H9 (cell line): Measurements from ENCODE around the gene HSPA2. TPM values are rescaled to one million over a fixed set of nuclear protein-coding genes. Genes with fewer than 3 reads are reported as not detected.

ENCODE experiments used
- DNase-seq: peaks from one replicate; pipeline ENCODE4 v3.0.0-alpha.2; 2017
- H2AFZ ChIP-seq: one replicate; pipeline ENCODE4 v1.6.1; 2013; ENCODE audit warnings: mild to moderate bottlenecking, low read length, control low read depth, moderate library complexity
- H2AK5ac ChIP-seq: 2 replicates; pipeline ENCODE4 v1.6.1; 2013; ENCODE audit warnings: low read length, control low read depth, mixed read lengths; ENCODE audit not compliant: insufficient read length
- H2BK120ac ChIP-seq: one replicate; pipeline ENCODE4 v1.6.1; 2013; ENCODE audit warnings: low read depth, mild to moderate bottlenecking, low read length, control low read depth, inconsistent platforms; ENCODE audit not compliant: poor library complexity, severe bottlenecking
- H2BK12ac ChIP-seq: 2 replicates; pipeline ENCODE4 v1.6.1; 2013; ENCODE audit warnings: low read length, control low read depth, mixed read lengths, low read depth; ENCODE audit not compliant: insufficient read length
- H2BK15ac ChIP-seq: 2 replicates; pipeline ENCODE4 v1.6.1; 2013; ENCODE audit warnings: low read depth, low read length, control low read depth
- H2BK20ac ChIP-seq: one replicate; pipeline ENCODE4 v1.6.1; 2013; ENCODE audit warnings: low read depth, mild to moderate bottlenecking, low read length, control low read depth, inconsistent platforms; ENCODE audit not compliant: poor library complexity, severe bottlenecking
- H2BK5ac ChIP-seq: 2 replicates; pipeline ENCODE4 v1.6.1; 2013; ENCODE audit warnings: low read length, control low read depth, mixed read lengths; ENCODE audit not compliant: insufficient read length
- H3K14ac ChIP-seq: 2 replicates; pipeline ENCODE4 v1.6.1; 2013; ENCODE audit warnings: low read length, control low read depth; ENCODE audit not compliant: insufficient read depth
- H3K18ac ChIP-seq: 2 replicates; pipeline ENCODE4 v1.6.1; 2013; ENCODE audit warnings: low read depth, mild to moderate bottlenecking, mixed read lengths, low read length, control low read depth; ENCODE audit not compliant: insufficient read length
- H3K23ac ChIP-seq: 2 replicates; pipeline ENCODE4 v1.6.1; 2013; ENCODE audit warnings: low read length, control low read depth, mixed read lengths, low read depth; ENCODE audit not compliant: insufficient read length
- H3K23me2 ChIP-seq: 2 replicates; pipeline ENCODE4 v1.6.1; 2013; ENCODE audit warnings: low read depth, mild to moderate bottlenecking, mixed read lengths, low read length, control low read depth; ENCODE audit not compliant: insufficient read length, poor library complexity, severe bottlenecking
- H3K27ac ChIP-seq: 2 replicates; pipeline ENCODE4 v1.5.1; 2013; ENCODE audit warnings: low read length, control low read depth, mixed read lengths, low read depth; ENCODE audit not compliant: insufficient read length
- H3K27me3 ChIP-seq: 2 replicates; pipeline ENCODE4 v1.6.1; 2013; ENCODE audit warnings: low read length, control low read depth, inconsistent platforms; ENCODE audit not compliant: insufficient read depth
- H3K4ac ChIP-seq: 2 replicates; pipeline ENCODE4 v1.6.1; 2013; ENCODE audit warnings: low read depth, mild to moderate bottlenecking, control low read depth, inconsistent platforms, low read length, moderate library complexity
- H3K4me1 ChIP-seq: 2 replicates; pipeline ENCODE4 v1.6.1; 2013; ENCODE audit warnings: low read length, control low read depth, inconsistent platforms; ENCODE audit not compliant: insufficient read depth
- H3K4me2 ChIP-seq: 2 replicates; pipeline ENCODE4 v1.6.1; 2013; ENCODE audit warnings: low read length, control low read depth, mixed read lengths; ENCODE audit not compliant: insufficient read length, insufficient read depth
- H3K56ac ChIP-seq: 2 replicates; pipeline ENCODE4 v1.6.1; 2013; ENCODE audit warnings: low read depth, mild to moderate bottlenecking, mixed read lengths, low read length, control low read depth; ENCODE audit not compliant: insufficient read length
- H3K79me1 ChIP-seq: 2 replicates; pipeline ENCODE4 v1.6.1; 2013; ENCODE audit warnings: low read depth, mild to moderate bottlenecking, moderate library complexity, low read length, control low read depth, inconsistent platforms; ENCODE audit not compliant: insufficient read depth, poor library complexity, severe bottlenecking
- H3K79me2 ChIP-seq: 2 replicates; pipeline ENCODE4 v1.6.1; 2013; ENCODE audit warnings: low read length, control low read depth, inconsistent platforms; ENCODE audit not compliant: insufficient read depth
- H3K9ac ChIP-seq: 2 replicates; pipeline ENCODE4 v1.6.1; 2013; ENCODE audit warnings: low read length, control low read depth, mixed read lengths; ENCODE audit not compliant: insufficient read length; ENCODE audit errors: extremely low read depth
- H3K9me3 ChIP-seq: one replicate; pipeline ENCODE4 v1.6.1; 2013; ENCODE audit warnings: low read depth, low read length, inconsistent platforms; ENCODE audit not compliant: control insufficient read depth
- H3T11ph ChIP-seq: one replicate; pipeline ENCODE4 v1.6.1; 2013; ENCODE audit warnings: mild to moderate bottlenecking, low read length, control low read depth, inconsistent platforms
- H4K20me1 ChIP-seq: one replicate; pipeline ENCODE4 v1.6.1; 2013; ENCODE audit not compliant: control insufficient read depth, insufficient read length, insufficient read depth
- H4K5ac ChIP-seq: 2 replicates; pipeline ENCODE4 v1.6.1; 2013; ENCODE audit warnings: low read depth, mild to moderate bottlenecking, mixed read lengths, low read length, control low read depth; ENCODE audit not compliant: insufficient read length
- H4K8ac ChIP-seq: replicated peaks from 2 replicates; pipeline ENCODE4 v1.6.1; 2013; ENCODE audit warnings: low read length, control low read depth, mixed read lengths, low read depth; ENCODE audit not compliant: insufficient read length
- H4K91ac ChIP-seq: 2 replicates; pipeline ENCODE4 v1.6.1; 2013; ENCODE audit warnings: low read depth, mild to moderate bottlenecking, moderate library complexity, mixed read lengths, low read length, control low read depth; ENCODE audit not compliant: insufficient read length
- H3K27ac Mint-ChIP-seq, 3 experiments: 2 replicates in 2 of 3; 3 replicates in 1 of 3; pipeline ENCODE4 v1.8.0; 2020 to 2021; ENCODE audit warnings: mixed read lengths in 3 of 3, mild to moderate bottlenecking in 1 of 3, moderate library complexity in 1 of 3
- H3K27me3 Mint-ChIP-seq: 2 replicates; pipeline ENCODE4 v1.8.0; 2021; ENCODE audit warnings: low read depth, mild to moderate bottlenecking, moderate library complexity, mixed read lengths
- H3K36me3 Mint-ChIP-seq, 3 experiments: 2 replicates in 2 of 3; 3 replicates in 1 of 3; pipeline ENCODE4 v1.8.0; 2020 to 2021; ENCODE audit warnings: low read depth in 3 of 3, mixed read lengths in 3 of 3; ENCODE audit not compliant: insufficient read depth in 1 of 3
- H3K4me1 Mint-ChIP-seq, 2 experiments: 2 replicates each; pipeline ENCODE4 v1.8.0; 2020; ENCODE audit warnings: mixed read lengths in 2 of 2
- H3K4me3 Mint-ChIP-seq, 2 experiments: 2 replicates in 1 of 2; 3 replicates in 1 of 2; pipeline ENCODE4 v1.8.0; 2020 to 2021; ENCODE audit warnings: mild to moderate bottlenecking in 2 of 2, mixed read lengths in 2 of 2, moderate library complexity in 1 of 2
- H3K9me3 Mint-ChIP-seq, 2 experiments: 2 replicates in 1 of 2; 3 replicates in 1 of 2; pipeline ENCODE4 v1.8.0; 2020; ENCODE audit warnings: mild to moderate bottlenecking in 2 of 2, mixed read lengths in 2 of 2, moderate library complexity in 1 of 2
- WGBS: extraction: QIAGEN DNeasy Blood & Tissue Kit; methylation state at CpG from one replicate; pipeline ENCODE4 v1.1.7; 2013; ENCODE audit warnings: missing lambda C conversion rate, low lambda C conversion rate, mixed read lengths; ENCODE audit not compliant: insufficient read length; ENCODE audit errors: extremely low coverage; 5-methylcytosine and 5-hydroxymethylcytosine counted together
- total RNA-seq: library from RNA; stranded (reverse); gene quantifications from 2 replicates; pipeline ENCODE4 v1.2.1, GENCODE V29; 2021
- TF ChIP-seq, protein P1 (sequence below): fragments of 200-600 bp; sonication (generic); conservative IDR thresholded peaks from 3 replicates; pipeline ENCODE4 v1.8.0; 2021; ENCODE audit warnings: antibody characterized with exemption, mild to moderate bottlenecking

The HSPA2 gene
- total RNA-seq, 1 experiment from 2014 or later = 25.8 TPM

GRCh38 chr14:64563696-64564095 lies 23.2 kb downstream of the HSPA2 start:
- Histone ChIP-seq H3K27me3 (no peaks in the 10 kb centered on the region), H2BK120ac (no peak overlapping the region), H3K56ac (no peak overlapping the region), H3K18ac (no peak overlapping the region), H2BK5ac (no peak overlapping the region), H4K5ac (no peak overlapping the region), H4K8ac (no peak overlapping the region), H3K23me2 (no peaks in the 10 kb centered on the region), H3T11ph (no peak overlapping the region), H3K4ac (no peak overlapping the region), H3K79me1 (no peaks in the 10 kb centered on the region), H3K4me1 (no peaks in the 10 kb centered on the region), H3K9ac (no peak overlapping the region), H2AK5ac (no peak overlapping the region), H2BK12ac (no peak overlapping the region), H4K20me1 (no peaks in the 10 kb centered on the region), H3K27ac (no peak overlapping the region), H3K14ac (no peak overlapping the region), H2BK20ac (no peak overlapping the region), H4K91ac (no peak overlapping the region), H2BK15ac (no peak overlapping the region), H3K4me2 (no peak overlapping the region), H2AFZ (no peak overlapping the region), H3K9me3 (no peaks in the 10 kb centered on the region), H3K23ac (no peak overlapping the region), H3K79me2 (no peaks in the 10 kb centered on the region)
- Mint-ChIP-seq H3K9me3 (no peaks in the 10 kb centered on the region), H3K36me3 (no peaks in the 10 kb centered on the region), H3K4me3 (no peak overlapping the region), H3K27me3 (no peaks in the 10 kb centered on the region; the same call in 1 of the 2 replicates), H3K27ac (no peak overlapping the region), H3K4me1 (peaks cover 8 to 17% of the 10 kb centered on the region in 2 experiments; a peak in 3 of 4 replicates)
- no peak for DNase-seq
- TF ChIP-seq, protein P1, sequence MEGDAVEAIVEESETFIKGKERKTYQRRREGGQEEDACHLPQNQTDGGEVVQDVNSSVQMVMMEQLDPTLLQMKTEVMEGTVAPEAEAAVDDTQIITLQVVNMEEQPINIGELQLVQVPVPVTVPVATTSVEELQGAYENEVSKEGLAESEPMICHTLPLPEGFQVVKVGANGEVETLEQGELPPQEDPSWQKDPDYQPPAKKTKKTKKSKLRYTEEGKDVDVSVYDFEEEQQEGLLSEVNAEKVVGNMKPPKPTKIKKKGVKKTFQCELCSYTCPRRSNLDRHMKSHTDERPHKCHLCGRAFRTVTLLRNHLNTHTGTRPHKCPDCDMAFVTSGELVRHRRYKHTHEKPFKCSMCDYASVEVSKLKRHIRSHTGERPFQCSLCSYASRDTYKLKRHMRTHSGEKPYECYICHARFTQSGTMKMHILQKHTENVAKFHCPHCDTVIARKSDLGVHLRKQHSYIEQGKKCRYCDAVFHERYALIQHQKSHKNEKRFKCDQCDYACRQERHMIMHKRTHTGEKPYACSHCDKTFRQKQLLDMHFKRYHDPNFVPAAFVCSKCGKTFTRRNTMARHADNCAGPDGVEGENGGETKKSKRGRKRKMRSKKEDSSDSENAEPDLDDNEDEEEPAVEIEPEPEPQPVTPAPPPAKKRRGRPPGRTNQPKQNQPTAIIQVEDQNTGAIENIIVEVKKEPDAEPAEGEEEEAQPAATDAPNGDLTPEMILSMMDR = no peak
- no CpG with 5 or more reads among the region's 6 CpGs for WGBS
